ENCODE measurements around the gene CD74. TPM values are rescaled to one million over a fixed set of nuclear protein-coding genes. Genes with fewer than 3 reads are reported as not detected.
"Not testable (repeated sequence)": the region's sequence is repeated elsewhere in the genome, so short reads cannot be mapped to it uniquely, and the experiment has no call there.

CD74 gene
- total and polyA plus RNA-seq, 2 of the 13 experiments (the other 11 are each of a cell fraction or from before 2014, with no cell fraction given), result 34.1 to 84.4 TPM

GRCh38 chr5:150428106-150428876 lies 15.6 kb upstream of the CD74 start (continued):
- TF ChIP-seq RBM39 (IDR thresholded peaks at IDR 0.05; ENCODE audit: low read depth, low read length, poor library complexity, severe bottlenecking) (no peak), ZFX (CRISPR knock-in tag; IDR thresholded peaks at IDR 0.05; ENCODE audit: low read depth) (peak; percentile 80), ZKSCAN1 (IDR thresholded peaks at IDR 0.05; ENCODE audit: low read length) (no peak), NR2F1 (CRISPR knock-in tag; IDR thresholded peaks at IDR 0.05) (no peak; a peak in 1 of 4 replicates), HOMEZ (CRISPR knock-in tag; IDR thresholded peaks at IDR 0.05; ENCODE audit: low read depth) (no peak), USF2 (IDR thresholded peaks at IDR 0.05; ENCODE audit: low read depth, low read length) (peak; percentile 70; the same call in 1 of the 2 replicates), USF2 (CRISPR knock-in tag; IDR thresholded peaks at IDR 0.05; ENCODE audit: borderline replicate concordance) (peak; percentile 82; the same call in 1 of the 2 replicates)

GRCh38 chr5:150426165-150426564 lies 13.5 kb upstream of the CD74 start:
- in situ Hi-C loops (cut with HindIII; ENCODE audit: extremely low pct_ligation_motif_present, low pct_unique_long_range_greater_than_20kb); H3K27me3 ChIP-seq (ENCODE audit: control insufficient read depth in 1 of 2, insufficient read depth in 2 of 2, low read length in 2 of 2); ATAC-seq; H3K9me3 ChIP-seq (ENCODE audit: low read length); H3K27ac ChIP-seq (ENCODE audit: extremely low read length, insufficient read depth, low read length); H4K20me1 ChIP-seq (ENCODE audit: insufficient read depth, low read length); DNase-seq (ENCODE audit: low spot score); CTCF ChIA-PET (ENCODE audit: low intra/inter-chr PET ratio, low total read pairs); H3K4me2 ChIP-seq (ENCODE audit: low read depth, low read length); H2AFZ ChIP-seq (ENCODE audit: low read length); H3K36me3 ChIP-seq (replicated peaks in 1 of 2; ENCODE audit: control insufficient read depth in 1 of 2, insufficient read depth in 2 of 2, low read length in 2 of 2); BruUV-seq (replicated peaks); H3K4me3 ChIP-seq (replicated peaks in 1 of 3; ENCODE audit: insufficient read depth in 1 of 3, low read depth in 2 of 3, low read length in 3 of 3); H3K9ac ChIP-seq (ENCODE audit: insufficient read depth, low read depth, low read length); FAIRE-seq; H3K79me2 ChIP-seq (ENCODE audit: insufficient read depth, low read length); TF ChIP-seq SOX13 (IDR thresholded peaks at IDR 0.05): not testable (repeated sequence)
- POLR2A ChIA-PET, result interaction anchor here (3.7 kb wide), 1 partner anchor 14 kb away, joined by 31 read pairs; the partner anchor contains the start of gene CD74
- peak in 1 of 2 experiments; percentile 52; a peak in 2 of 4 replicates for TF ChIP-seq SOX13 (CRISPR knock-in tag; conservative IDR thresholded peaks at IDR 0.05 in 1 of 2, IDR thresholded peaks at IDR 0.05 in 1 of 2)
- TF ChIP-seq SOX5 (CRISPR knock-in tag; IDR thresholded peaks at IDR 0.05; ENCODE audit: borderline replicate concordance), result peak; percentile 50; the same call in 1 of the 2 replicates
- WGBS (ENCODE audit: low lambda C conversion rate), result 81% methylated on average over 9 of the region's 9 CpGs
- peaks cover 36% of the 10 kb centered on the region for H3K4me1 ChIP-seq (ENCODE audit: insufficient read depth, low read length)
- intact Hi-C loops (cut with micrococcal nuclease; ENCODE audit: unreplicated experiment), result loop anchor here (10.0 kb wide), 1 partner anchor 281 kb away; no protein-coding TSS in a partner anchor

All from HepG2 (cell line).